Pulmonary artery endothelial cell (primary cell): Measurements from ENCODE around the gene PATJ. TPM values are rescaled to one million over a fixed set of nuclear protein-coding genes. Genes with fewer than 3 reads are reported as not detected.
"Not testable (repeated sequence)": the region's sequence is repeated elsewhere in the genome, so short reads cannot be mapped to it uniquely, and the experiment has no call there.

ENCODE experiments used
- DNase-seq: peaks from one replicate; pipeline ENCODE4 v3.0.0-alpha.2; 2011; ENCODE audit warnings: low read depth, low spot score
- total RNA-seq: library from RNA; depleted of rRNA; stranded (reverse); fragments of >200 nt; gene quantifications from 2 replicates; pipeline ENCODE4 v1.2.3, GENCODE V29; 2014

PATJ gene
- total RNA-seq, 1 donor from 2014 or later = 4.0 TPM

GRCh38 chr1:61950418-61950817, 208.1 kb downstream of the PATJ start:
- no peak for DNase-seq

GRCh38 chr1:61951731-61952580, 209.7 kb downstream of the PATJ start:
- no peak for DNase-seq

- DNase-seq = no peak
Measured at GRCh38 chr1:61952675-61953074, 210.4 kb downstream of the PATJ start.

GRCh38 chr1:61953076-61953789, 211.0 kb downstream of the PATJ start:
- DNase-seq = no peak

- DNase-seq = no peak
Measured at GRCh38 chr1:61953790-61954150, 211.5 kb downstream of the PATJ start.

GRCh38 chr1:61955261-61955660, 213.0 kb downstream of the PATJ start:
- no peak for DNase-seq

- DNase-seq = no peak
Measured at GRCh38 chr1:61956016-61956645, 213.9 kb downstream of the PATJ start.

GRCh38 chr1:61956784-61957183, 214.5 kb downstream of the PATJ start:
- DNase-seq = no peak

- DNase-seq = no peak
Measured at GRCh38 chr1:61961009-61961408, 218.7 kb downstream of the PATJ start.

GRCh38 chr1:61962631-61963030, 220.4 kb downstream of the PATJ start:
- no peak for DNase-seq

GRCh38 chr1:61966450-61967225, 224.4 kb downstream of the PATJ start:
- DNase-seq = not testable (repeated sequence)

GRCh38 chr1:61967750-61968149, 225.5 kb downstream of the PATJ start:
- DNase-seq = no peak

GRCh38 chr1:61968869-61969268, 226.6 kb downstream of the PATJ start:
- no peak for DNase-seq

- no peak for DNase-seq
Measured at GRCh38 chr1:61973100-61973837, 231.0 kb downstream of the PATJ start.

GRCh38 chr1:61975638-61976037, 233.4 kb downstream of the PATJ start:
- no peak for DNase-seq

GRCh38 chr1:61976566-61976965, 234.3 kb downstream of the PATJ start:
- DNase-seq = no peak

GRCh38 chr1:61978796-61979195, 236.5 kb downstream of the PATJ start:
- DNase-seq = no peak

GRCh38 chr1:61979729-61980128, 237.4 kb downstream of the PATJ start:
- DNase-seq = no peak

GRCh38 chr1:61980561-61980960, 238.3 kb downstream of the PATJ start:
- DNase-seq = no peak

GRCh38 chr1:61981870-61982660, 239.8 kb downstream of the PATJ start:
- no peak for DNase-seq
